Measurements from ENCODE around the gene RASSF9. TPM values are rescaled to one million over a fixed set of nuclear protein-coding genes. Genes with fewer than 3 reads are reported as not detected.

The RASSF9 gene
- total and polyA plus RNA-seq, 4 donors: 0.25 to 7.9 (median 3.5) TPM

GRCh38 chr12:85782711-85783110 lies 53.5 kb downstream of the RASSF9 start:
- H3K9me3 ChIP-seq (ENCODE audit: control insufficient read depth, low read length): no peaks in the 10 kb centered on the region
- no peak overlapping the region for H3K4me3 ChIP-seq (ENCODE audit: low read length in 2 of 2)
- intact Hi-C loops (cut with DNase I): no loop called here
- DNase-seq (no peak), ATAC-seq (ENCODE audit: low FRiP score) (no peak)
- H3K27ac ChIP-seq (ENCODE audit: low read depth in 1 of 2, low read length in 2 of 2): no peak overlapping the region
- 82 to 84% methylated on average over 1 of the region's 1 CpG for WGBS, 2 donors
- no peaks in the 10 kb centered on the region for H3K36me3 ChIP-seq (ENCODE audit: control insufficient read depth in 1 of 2, insufficient read depth in 2 of 2, low read length in 1 of 2)
- no peaks in the 10 kb centered on the region for H3K27me3 ChIP-seq (ENCODE audit: control insufficient read depth in 1 of 2, insufficient read depth in 2 of 2, low read length in 1 of 2)
- H3K4me1 ChIP-seq (ENCODE audit: control insufficient read depth in 1 of 2, insufficient read depth in 2 of 2, low read length in 2 of 2): no peaks in the 10 kb centered on the region

DNA sequence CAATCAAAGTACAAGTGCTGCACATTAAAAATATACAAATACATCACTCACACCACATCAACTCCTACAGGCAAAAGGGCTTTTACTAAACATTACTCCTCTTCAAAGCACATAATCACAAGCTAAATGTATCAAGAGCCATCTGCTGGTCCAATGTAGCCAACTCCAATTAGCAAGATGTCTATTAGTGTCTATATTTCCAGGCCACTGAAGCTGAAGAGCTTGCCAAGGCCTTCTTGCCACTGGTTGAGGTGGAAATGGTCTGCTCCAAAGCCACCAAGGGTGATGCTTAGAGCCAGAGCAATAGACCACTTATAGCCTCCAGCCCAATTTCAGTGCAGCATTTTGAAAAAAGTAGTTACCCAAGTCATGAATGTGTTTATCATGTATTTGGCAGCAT lies 54.4 kb downstream of the RASSF9 start:
- no peaks in the 10 kb centered on the region for H3K4me1 ChIP-seq (ENCODE audit: control insufficient read depth in 1 of 2, insufficient read depth in 2 of 2, low read length in 2 of 2)
- intact Hi-C loops (cut with DNase I): no loop called here
- H3K27ac ChIP-seq (ENCODE audit: low read depth in 1 of 2, low read length in 2 of 2): no peak overlapping the region
- H3K36me3 ChIP-seq (ENCODE audit: control insufficient read depth in 1 of 2, insufficient read depth in 2 of 2, low read length in 1 of 2): no peaks in the 10 kb centered on the region
- DNase-seq (no peak), ATAC-seq (ENCODE audit: low FRiP score) (no peak)
- H3K4me3 ChIP-seq (ENCODE audit: low read length in 2 of 2): no peak overlapping the region
- no peaks in the 10 kb centered on the region for H3K27me3 ChIP-seq (ENCODE audit: control insufficient read depth in 1 of 2, insufficient read depth in 2 of 2, low read length in 1 of 2)
- H3K9me3 ChIP-seq (ENCODE audit: control insufficient read depth, low read length): no peaks in the 10 kb centered on the region

- ATAC-seq (ENCODE audit: low FRiP score): no peak
- intact Hi-C loops (cut with DNase I): no loop called here
Observed at GRCh38 chr12:85779768-85780167, 56.4 kb downstream of the RASSF9 start.

GRCh38 chr12:85775091-85775490 lies 61.1 kb downstream of the RASSF9 start:
- Histone ChIP-seq H3K27ac (ENCODE audit: low read depth in 1 of 2, low read length in 2 of 2) (no peak overlapping the region), H3K4me1 (ENCODE audit: control insufficient read depth in 1 of 2, insufficient read depth in 2 of 2, low read length in 2 of 2) (no peaks in the 10 kb centered on the region), H3K4me3 (ENCODE audit: low read length in 2 of 2) (no peak overlapping the region), H3K9me3 (ENCODE audit: control insufficient read depth, low read length) (no peaks in the 10 kb centered on the region), H3K27me3 (ENCODE audit: control insufficient read depth in 1 of 2, insufficient read depth in 2 of 2, low read length in 1 of 2) (no peaks in the 10 kb centered on the region), H3K36me3 (ENCODE audit: control insufficient read depth in 1 of 2, insufficient read depth in 2 of 2, low read length in 1 of 2) (no peaks in the 10 kb centered on the region)
- ATAC-seq (ENCODE audit: low FRiP score): no peak
- no peak for DNase-seq
- intact Hi-C loops (cut with DNase I): no loop called here

More at GRCh38 chr12:85779768-85780167, 56.4 kb downstream of the RASSF9 start:
- no peaks in the 10 kb centered on the region for H3K27me3 ChIP-seq (ENCODE audit: control insufficient read depth in 1 of 2, insufficient read depth in 2 of 2, low read length in 1 of 2)
- 71 to 78% methylated on average over 2 of the region's 2 CpGs for WGBS, 2 donors
- H3K27ac ChIP-seq (ENCODE audit: low read depth in 1 of 2, low read length in 2 of 2): no peak overlapping the region
- no peak overlapping the region for H3K4me3 ChIP-seq (ENCODE audit: low read length in 2 of 2)
- H3K9me3 ChIP-seq (ENCODE audit: control insufficient read depth, low read length): no peaks in the 10 kb centered on the region
- no peaks in the 10 kb centered on the region for H3K36me3 ChIP-seq (ENCODE audit: control insufficient read depth in 1 of 2, insufficient read depth in 2 of 2, low read length in 1 of 2)
- no peaks in the 10 kb centered on the region for H3K4me1 ChIP-seq (ENCODE audit: control insufficient read depth in 1 of 2, insufficient read depth in 2 of 2, low read length in 2 of 2)
- DNase-seq: no peak

- ATAC-seq (ENCODE audit: low FRiP score) (no peak), DNase-seq (no peak)
- Histone ChIP-seq H3K27me3 (ENCODE audit: control insufficient read depth in 1 of 2, insufficient read depth in 2 of 2, low read length in 1 of 2) (no peaks in the 10 kb centered on the region), H3K27ac (ENCODE audit: low read depth in 1 of 2, low read length in 2 of 2) (no peak overlapping the region), H3K36me3 (ENCODE audit: control insufficient read depth in 1 of 2, insufficient read depth in 2 of 2, low read length in 1 of 2) (no peaks in the 10 kb centered on the region), H3K9me3 (ENCODE audit: control insufficient read depth, low read length) (no peaks in the 10 kb centered on the region), H3K4me1 (ENCODE audit: control insufficient read depth in 1 of 2, insufficient read depth in 2 of 2, low read length in 2 of 2) (no peaks in the 10 kb centered on the region), H3K4me3 (ENCODE audit: low read length in 2 of 2) (no peak overlapping the region)
- intact Hi-C loops (cut with DNase I): no loop called here
- WGBS, 2 donors: 78 to 80% methylated on average over 2 of the region's 2 CpGs
Observed at GRCh38 chr12:85765453-85765869, 70.7 kb downstream of the RASSF9 start.

DNA sequence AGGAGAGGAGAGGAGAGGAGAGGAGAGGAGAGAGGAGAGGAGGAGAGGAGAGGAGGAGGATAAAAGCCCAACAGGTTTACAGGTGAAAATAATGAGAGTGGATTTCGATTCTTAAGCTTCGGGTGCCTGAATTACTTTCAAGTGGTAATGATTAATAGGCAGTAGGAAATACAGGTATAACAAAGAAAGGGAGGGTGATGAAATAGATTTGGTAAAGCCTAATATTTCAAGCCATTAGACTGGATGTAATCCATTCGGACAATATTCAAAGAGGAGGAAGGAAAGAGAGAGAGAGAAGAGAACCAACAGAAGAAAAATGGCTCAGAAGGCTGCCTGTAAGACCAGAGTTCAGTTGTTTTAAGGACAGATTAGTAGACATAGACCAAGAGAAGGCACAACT lies 76.6 kb downstream of the RASSF9 start:
- DNase-seq (no peak), ATAC-seq (ENCODE audit: low FRiP score) (no peak)
- no peaks in the 10 kb centered on the region for H3K4me1 ChIP-seq (ENCODE audit: control insufficient read depth in 1 of 2, insufficient read depth in 2 of 2, low read length in 2 of 2)
- peaks cover 6% of the 10 kb centered on the region for H3K9me3 ChIP-seq (ENCODE audit: control insufficient read depth, low read length)
- 92 to 99% methylated on average over 3 of the region's 3 CpGs for WGBS, 2 donors
- intact Hi-C loops (cut with DNase I): no loop called here
- H3K27ac ChIP-seq (ENCODE audit: low read depth in 1 of 2, low read length in 2 of 2): no peak overlapping the region
- H3K36me3 ChIP-seq (ENCODE audit: control insufficient read depth in 1 of 2, insufficient read depth in 2 of 2, low read length in 1 of 2): no peaks in the 10 kb centered on the region
- no peak overlapping the region for H3K4me3 ChIP-seq (ENCODE audit: low read length in 2 of 2)
- no peaks in the 10 kb centered on the region for H3K27me3 ChIP-seq (ENCODE audit: control insufficient read depth in 1 of 2, insufficient read depth in 2 of 2, low read length in 1 of 2)

DNA sequence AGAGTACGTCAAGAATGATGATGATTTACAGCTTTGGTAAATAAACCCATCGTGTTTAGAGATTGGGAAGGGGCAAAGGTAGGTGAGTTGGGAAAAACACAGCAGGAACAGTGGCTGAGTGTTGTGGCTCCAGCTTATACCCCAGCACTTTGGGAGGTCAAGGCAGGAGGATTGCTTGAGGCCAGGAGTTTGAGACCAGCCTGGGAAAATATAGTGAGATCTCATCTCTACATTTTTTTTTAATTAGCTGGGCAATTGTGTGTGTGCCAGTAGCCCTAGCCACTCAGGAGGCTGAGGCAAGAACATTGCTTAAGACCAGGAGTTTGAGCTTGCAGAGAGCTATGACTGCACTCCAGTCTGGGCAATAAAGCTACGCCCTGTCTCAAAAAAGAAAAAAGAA lies 77.1 kb downstream of the RASSF9 start:
- H3K9me3 ChIP-seq (ENCODE audit: control insufficient read depth, low read length): peaks cover 6% of the 10 kb centered on the region
- H3K27ac ChIP-seq (ENCODE audit: low read depth in 1 of 2, low read length in 2 of 2): no peak overlapping the region
- 74 to 77% methylated on average over 3 of the region's 3 CpGs for WGBS, 2 donors
- intact Hi-C loops (cut with DNase I): no loop called here
- H3K4me3 ChIP-seq (ENCODE audit: low read length in 2 of 2): no peak overlapping the region
- DNase-seq (no peak), ATAC-seq (ENCODE audit: low FRiP score) (no peak)
- no peaks in the 10 kb centered on the region for H3K36me3 ChIP-seq (ENCODE audit: control insufficient read depth in 1 of 2, insufficient read depth in 2 of 2, low read length in 1 of 2)
- H3K4me1 ChIP-seq (ENCODE audit: control insufficient read depth in 1 of 2, insufficient read depth in 2 of 2, low read length in 2 of 2): no peaks in the 10 kb centered on the region
- H3K27me3 ChIP-seq (ENCODE audit: control insufficient read depth in 1 of 2, insufficient read depth in 2 of 2, low read length in 1 of 2): no peaks in the 10 kb centered on the region

DNA sequence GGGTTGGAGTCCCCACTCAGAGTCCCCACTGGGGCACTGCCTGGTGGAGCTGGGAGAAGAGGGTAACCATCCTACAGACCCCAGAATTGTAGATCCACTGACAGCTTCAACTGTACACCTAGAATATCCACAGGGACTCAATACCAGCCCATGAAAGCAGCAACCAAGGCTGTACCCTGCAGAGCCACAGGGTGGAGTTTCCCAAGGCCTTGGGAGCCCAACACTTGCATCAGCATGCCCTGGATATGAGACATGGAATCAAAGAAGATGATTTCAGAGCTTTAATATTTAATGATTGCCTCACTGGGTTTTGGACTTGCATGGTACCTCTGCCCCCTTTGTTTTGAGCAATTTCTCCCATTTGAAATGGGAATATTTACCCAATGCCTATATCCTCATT lies 80.4 kb downstream of the RASSF9 start:
- Histone ChIP-seq H3K4me1 (ENCODE audit: control insufficient read depth in 1 of 2, insufficient read depth in 2 of 2, low read length in 2 of 2) (no peaks in the 10 kb centered on the region), H3K9me3 (ENCODE audit: control insufficient read depth, low read length) (peaks cover 6% of the 10 kb centered on the region), H3K4me3 (ENCODE audit: low read length in 2 of 2) (no peak overlapping the region), H3K27me3 (ENCODE audit: control insufficient read depth in 1 of 2, insufficient read depth in 2 of 2, low read length in 1 of 2) (no peaks in the 10 kb centered on the region), H3K36me3 (ENCODE audit: control insufficient read depth in 1 of 2, insufficient read depth in 2 of 2, low read length in 1 of 2) (no peaks in the 10 kb centered on the region), H3K27ac (ENCODE audit: low read depth in 1 of 2, low read length in 2 of 2) (no peak overlapping the region)
- DNase-seq (no peak), ATAC-seq (ENCODE audit: low FRiP score) (no peak)
- intact Hi-C loops (cut with DNase I): no loop called here

All from aorta (tissue), 5 donors.